ENCODE data around the gene GSS. TPM values are rescaled to one million over a fixed set of nuclear protein-coding genes. Genes with fewer than 3 reads are reported as not detected.

GSS gene
- total and polyA plus RNA-seq, 4 donors = 20.8 to 38.8 (median 35.4) TPM

GRCh38 chr20:34971561-34972235 lies 16.1 kb upstream of the GSS start:
- Histone ChIP-seq H3K36me3 (ENCODE audit: control insufficient read depth in 4 of 4, insufficient read depth in 3 of 4, low read depth in 1 of 4, low read length in 3 of 4) (no peaks in the 10 kb centered on the region), H3K9me3 (ENCODE audit: control insufficient read depth in 4 of 4, low read length in 3 of 4) (no peaks in the 10 kb centered on the region), H3K9ac (ENCODE audit: low read depth in 1 of 2, low read length in 2 of 2) (no peak overlapping the region), H3K27ac (ENCODE audit: low read depth in 1 of 2, low read length in 2 of 2) (no peak overlapping the region), H3K27me3 (ENCODE audit: control insufficient read depth in 4 of 4, insufficient read depth in 4 of 4, low read length in 3 of 4) (no peaks in the 10 kb centered on the region), H3K4me3 (ENCODE audit: low read depth in 1 of 3, low read length in 3 of 3) (no peak overlapping the region), H3K4me1 (ENCODE audit: control insufficient read depth in 4 of 4, insufficient read depth in 4 of 4, low read length in 3 of 4) (no peaks in the 10 kb centered on the region)
- no peak for DNase-seq (ENCODE audit: low spot score)
- TF ChIP-seq EGR1 (IDR thresholded peaks at IDR 0.05; ENCODE audit: low read depth in 2 of 2) = no peak
- no peak for TF ChIP-seq FOXA2 (IDR thresholded peaks at IDR 0.05)
- TF ChIP-seq HNF4A (conservative IDR thresholded peaks at IDR 0.05) = no peak
- TF ChIP-seq GABPA (IDR thresholded peaks at IDR 0.05 in 1 of 2, conservative IDR thresholded peaks at IDR 0.05 in 1 of 2) = no peak
- TF ChIP-seq, protein P1, sequence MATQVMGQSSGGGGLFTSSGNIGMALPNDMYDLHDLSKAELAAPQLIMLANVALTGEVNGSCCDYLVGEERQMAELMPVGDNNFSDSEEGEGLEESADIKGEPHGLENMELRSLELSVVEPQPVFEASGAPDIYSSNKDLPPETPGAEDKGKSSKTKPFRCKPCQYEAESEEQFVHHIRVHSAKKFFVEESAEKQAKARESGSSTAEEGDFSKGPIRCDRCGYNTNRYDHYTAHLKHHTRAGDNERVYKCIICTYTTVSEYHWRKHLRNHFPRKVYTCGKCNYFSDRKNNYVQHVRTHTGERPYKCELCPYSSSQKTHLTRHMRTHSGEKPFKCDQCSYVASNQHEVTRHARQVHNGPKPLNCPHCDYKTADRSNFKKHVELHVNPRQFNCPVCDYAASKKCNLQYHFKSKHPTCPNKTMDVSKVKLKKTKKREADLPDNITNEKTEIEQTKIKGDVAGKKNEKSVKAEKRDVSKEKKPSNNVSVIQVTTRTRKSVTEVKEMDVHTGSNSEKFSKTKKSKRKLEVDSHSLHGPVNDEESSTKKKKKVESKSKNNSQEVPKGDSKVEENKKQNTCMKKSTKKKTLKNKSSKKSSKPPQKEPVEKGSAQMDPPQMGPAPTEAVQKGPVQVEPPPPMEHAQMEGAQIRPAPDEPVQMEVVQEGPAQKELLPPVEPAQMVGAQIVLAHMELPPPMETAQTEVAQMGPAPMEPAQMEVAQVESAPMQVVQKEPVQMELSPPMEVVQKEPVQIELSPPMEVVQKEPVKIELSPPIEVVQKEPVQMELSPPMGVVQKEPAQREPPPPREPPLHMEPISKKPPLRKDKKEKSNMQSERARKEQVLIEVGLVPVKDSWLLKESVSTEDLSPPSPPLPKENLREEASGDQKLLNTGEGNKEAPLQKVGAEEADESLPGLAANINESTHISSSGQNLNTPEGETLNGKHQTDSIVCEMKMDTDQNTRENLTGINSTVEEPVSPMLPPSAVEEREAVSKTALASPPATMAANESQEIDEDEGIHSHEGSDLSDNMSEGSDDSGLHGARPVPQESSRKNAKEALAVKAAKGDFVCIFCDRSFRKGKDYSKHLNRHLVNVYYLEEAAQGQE (IDR thresholded peaks at IDR 0.05) = no peak
- no peak for TF ChIP-seq RAD21 (IDR thresholded peaks at IDR 0.05)
- TF ChIP-seq JUND (IDR thresholded peaks at IDR 0.05) = no peak
- TF ChIP-seq, protein P2, sequence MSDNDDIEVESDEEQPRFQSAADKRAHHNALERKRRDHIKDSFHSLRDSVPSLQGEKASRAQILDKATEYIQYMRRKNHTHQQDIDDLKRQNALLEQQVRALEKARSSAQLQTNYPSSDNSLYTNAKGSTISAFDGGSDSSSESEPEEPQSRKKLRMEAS (IDR thresholded peaks at IDR 0.05) = no peak
- no peak for TF ChIP-seq NR2F2 (IDR thresholded peaks at IDR 0.05)
- no peak for TF ChIP-seq SP1 (IDR thresholded peaks at IDR 0.05)
- no peak for TF ChIP-seq TAF1 (conservative IDR thresholded peaks at IDR 0.05)
- TF ChIP-seq, protein P3, sequence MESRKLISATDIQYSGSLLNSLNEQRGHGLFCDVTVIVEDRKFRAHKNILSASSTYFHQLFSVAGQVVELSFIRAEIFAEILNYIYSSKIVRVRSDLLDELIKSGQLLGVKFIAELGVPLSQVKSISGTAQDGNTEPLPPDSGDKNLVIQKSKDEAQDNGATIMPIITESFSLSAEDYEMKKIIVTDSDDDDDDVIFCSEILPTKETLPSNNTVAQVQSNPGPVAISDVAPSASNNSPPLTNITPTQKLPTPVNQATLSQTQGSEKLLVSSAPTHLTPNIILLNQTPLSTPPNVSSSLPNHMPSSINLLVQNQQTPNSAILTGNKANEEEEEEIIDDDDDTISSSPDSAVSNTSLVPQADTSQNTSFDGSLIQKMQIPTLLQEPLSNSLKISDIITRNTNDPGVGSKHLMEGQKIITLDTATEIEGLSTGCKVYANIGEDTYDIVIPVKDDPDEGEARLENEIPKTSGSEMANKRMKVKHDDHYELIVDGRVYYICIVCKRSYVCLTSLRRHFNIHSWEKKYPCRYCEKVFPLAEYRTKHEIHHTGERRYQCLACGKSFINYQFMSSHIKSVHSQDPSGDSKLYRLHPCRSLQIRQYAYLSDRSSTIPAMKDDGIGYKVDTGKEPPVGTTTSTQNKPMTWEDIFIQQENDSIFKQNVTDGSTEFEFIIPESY (IDR thresholded peaks at IDR 0.05) = no peak
- TF ChIP-seq HNF4G (IDR thresholded peaks at IDR 0.05) = no peak
- 93% methylated on average over 10 of the region's 10 CpGs for WGBS

- Histone ChIP-seq H3K36me3 (ENCODE audit: control insufficient read depth in 4 of 4, insufficient read depth in 3 of 4, low read depth in 1 of 4, low read length in 3 of 4) (no peaks in the 10 kb centered on the region), H3K4me3 (ENCODE audit: low read depth in 1 of 3, low read length in 3 of 3) (no peak overlapping the region), H3K27ac (ENCODE audit: low read depth in 1 of 2, low read length in 2 of 2) (no peak overlapping the region), H3K4me1 (ENCODE audit: control insufficient read depth in 4 of 4, insufficient read depth in 4 of 4, low read length in 3 of 4) (no peaks in the 10 kb centered on the region), H3K9ac (ENCODE audit: low read depth in 1 of 2, low read length in 2 of 2) (no peak overlapping the region), H3K27me3 (ENCODE audit: control insufficient read depth in 4 of 4, insufficient read depth in 4 of 4, low read length in 3 of 4) (no peaks in the 10 kb centered on the region), H3K9me3 (ENCODE audit: control insufficient read depth in 4 of 4, low read length in 3 of 4) (no peaks in the 10 kb centered on the region)
- WGBS = 96% methylated on average over 9 of the region's 9 CpGs
- DNase-seq (ENCODE audit: low spot score) = no peak
- TF ChIP-seq, protein P2 (IDR thresholded peaks at IDR 0.05) = no peak
- TF ChIP-seq RAD21 (IDR thresholded peaks at IDR 0.05) (no peak), ATF3 (IDR thresholded peaks at IDR 0.05) (no peak), TAF1 (conservative IDR thresholded peaks at IDR 0.05) (no peak), EGR1 (IDR thresholded peaks at IDR 0.05; ENCODE audit: low read depth in 2 of 2) (no peak), JUND (IDR thresholded peaks at IDR 0.05) (no peak), SP1 (IDR thresholded peaks at IDR 0.05) (no peak), HNF4A (conservative IDR thresholded peaks at IDR 0.05) (no peak), FOXA1 (IDR thresholded peaks at IDR 0.05) (no peak), NR2F2 (IDR thresholded peaks at IDR 0.05) (no peak)
- TF ChIP-seq, protein P1 (IDR thresholded peaks at IDR 0.05) = no peak
- TF ChIP-seq, protein P4, sequence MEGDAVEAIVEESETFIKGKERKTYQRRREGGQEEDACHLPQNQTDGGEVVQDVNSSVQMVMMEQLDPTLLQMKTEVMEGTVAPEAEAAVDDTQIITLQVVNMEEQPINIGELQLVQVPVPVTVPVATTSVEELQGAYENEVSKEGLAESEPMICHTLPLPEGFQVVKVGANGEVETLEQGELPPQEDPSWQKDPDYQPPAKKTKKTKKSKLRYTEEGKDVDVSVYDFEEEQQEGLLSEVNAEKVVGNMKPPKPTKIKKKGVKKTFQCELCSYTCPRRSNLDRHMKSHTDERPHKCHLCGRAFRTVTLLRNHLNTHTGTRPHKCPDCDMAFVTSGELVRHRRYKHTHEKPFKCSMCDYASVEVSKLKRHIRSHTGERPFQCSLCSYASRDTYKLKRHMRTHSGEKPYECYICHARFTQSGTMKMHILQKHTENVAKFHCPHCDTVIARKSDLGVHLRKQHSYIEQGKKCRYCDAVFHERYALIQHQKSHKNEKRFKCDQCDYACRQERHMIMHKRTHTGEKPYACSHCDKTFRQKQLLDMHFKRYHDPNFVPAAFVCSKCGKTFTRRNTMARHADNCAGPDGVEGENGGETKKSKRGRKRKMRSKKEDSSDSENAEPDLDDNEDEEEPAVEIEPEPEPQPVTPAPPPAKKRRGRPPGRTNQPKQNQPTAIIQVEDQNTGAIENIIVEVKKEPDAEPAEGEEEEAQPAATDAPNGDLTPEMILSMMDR (IDR thresholded peaks at IDR 0.05; ENCODE audit: low read depth, low read length, missing input control) = no peak
Observed at GRCh38 chr20:34970846-34971560, 15.4 kb upstream of the GSS start.
